Measurements from ENCODE around the gene CNKSR1.

The CNKSR1 gene

GRCh38 chr1:26177182-26177684, at the start of gene CNKSR1:
Gene CNKSR1, plus strand, starts transcription at chr1:26177491. Its CDS starts 57 bp downstream, at chr1:26177548.
- no peak within 1 kb of the TSS for H3K9ac ChIP-seq (ENCODE audit: low read length)
- H3K4me3 ChIP-seq (ENCODE audit: low read depth, low read length, poor library complexity, severe bottlenecking) = no peak within 1 kb of the TSS
- H3K27me3 ChIP-seq (ENCODE audit: insufficient read depth, low read length) = no peaks in the 10 kb centered on the region
- H4K20me1 ChIP-seq (ENCODE audit: insufficient read depth, low read length) = no peaks in the 10 kb centered on the region
- no peaks in the 10 kb centered on the region for H3F3A ChIP-seq (ENCODE audit: insufficient read depth, low read length)
- peaks cover 6% of the 10 kb centered on the region for H3K4me1 ChIP-seq (ENCODE audit: insufficient read depth, low read length, severe bottlenecking)
- H3K79me2 ChIP-seq (ENCODE audit: insufficient read depth, low read length) = no peaks in the 10 kb centered on the region
- no peak within 1 kb of the TSS for H2AFZ ChIP-seq (ENCODE audit: low read length)
- no peaks in the 10 kb centered on the region for H3K9me2 ChIP-seq (ENCODE audit: low read depth, low read length)
- H3K36me3 ChIP-seq (ENCODE audit: insufficient read depth, low read length) = no peaks in the 10 kb centered on the region
- TF ChIP-seq, protein P1, sequence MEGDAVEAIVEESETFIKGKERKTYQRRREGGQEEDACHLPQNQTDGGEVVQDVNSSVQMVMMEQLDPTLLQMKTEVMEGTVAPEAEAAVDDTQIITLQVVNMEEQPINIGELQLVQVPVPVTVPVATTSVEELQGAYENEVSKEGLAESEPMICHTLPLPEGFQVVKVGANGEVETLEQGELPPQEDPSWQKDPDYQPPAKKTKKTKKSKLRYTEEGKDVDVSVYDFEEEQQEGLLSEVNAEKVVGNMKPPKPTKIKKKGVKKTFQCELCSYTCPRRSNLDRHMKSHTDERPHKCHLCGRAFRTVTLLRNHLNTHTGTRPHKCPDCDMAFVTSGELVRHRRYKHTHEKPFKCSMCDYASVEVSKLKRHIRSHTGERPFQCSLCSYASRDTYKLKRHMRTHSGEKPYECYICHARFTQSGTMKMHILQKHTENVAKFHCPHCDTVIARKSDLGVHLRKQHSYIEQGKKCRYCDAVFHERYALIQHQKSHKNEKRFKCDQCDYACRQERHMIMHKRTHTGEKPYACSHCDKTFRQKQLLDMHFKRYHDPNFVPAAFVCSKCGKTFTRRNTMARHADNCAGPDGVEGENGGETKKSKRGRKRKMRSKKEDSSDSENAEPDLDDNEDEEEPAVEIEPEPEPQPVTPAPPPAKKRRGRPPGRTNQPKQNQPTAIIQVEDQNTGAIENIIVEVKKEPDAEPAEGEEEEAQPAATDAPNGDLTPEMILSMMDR (IDR thresholded peaks at IDR 0.05; ENCODE audit: low read length) = no peak
- no peak for TF ChIP-seq EZH2 (IDR thresholded peaks at IDR 0.05; ENCODE audit: borderline replicate concordance, low read length)
- H3K9me3 ChIP-seq (ENCODE audit: low read length) = no peaks in the 10 kb centered on the region
- no peak within 1 kb of the TSS for H3K27ac ChIP-seq (ENCODE audit: low read depth, low read length, poor library complexity, severe bottlenecking)
- H3K4me2 ChIP-seq (ENCODE audit: low read length) = no peak within 1 kb of the TSS

DNA sequence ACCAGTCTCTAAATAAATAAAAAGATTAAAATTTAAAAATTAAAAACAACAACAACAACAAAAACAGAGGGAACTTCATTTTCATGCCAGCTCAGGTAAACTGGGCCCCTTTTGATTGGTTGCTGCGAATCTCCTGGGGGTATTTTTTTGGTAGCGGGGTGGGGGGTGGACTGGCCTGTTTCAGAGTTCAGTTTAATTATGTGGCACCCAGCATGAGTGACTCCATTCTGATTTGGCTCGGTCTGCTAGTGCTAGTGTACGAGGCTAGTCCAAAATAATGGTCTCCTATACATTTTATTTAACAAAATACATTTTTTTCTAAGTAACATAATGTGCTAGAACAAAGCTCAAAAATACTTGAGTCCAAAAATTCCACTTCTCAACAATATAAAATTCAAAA, 47.5 kb upstream of the CNKSR1 start:
- Histone ChIP-seq H3K4me3 (ENCODE audit: low read depth, low read length, poor library complexity, severe bottlenecking) (no peak overlapping the region), H2AFZ (ENCODE audit: low read length) (no peak overlapping the region), H3K4me2 (ENCODE audit: low read length) (no peak overlapping the region), H3K9ac (ENCODE audit: low read length) (no peak overlapping the region), H3K9me3 (ENCODE audit: low read length) (no peaks in the 10 kb centered on the region), H3F3A (ENCODE audit: insufficient read depth, low read length) (no peaks in the 10 kb centered on the region), H3K27me3 (ENCODE audit: insufficient read depth, low read length) (no peaks in the 10 kb centered on the region), H3K36me3 (ENCODE audit: insufficient read depth, low read length) (no peaks in the 10 kb centered on the region; the same call in 1 of the 2 replicates), H3K9me2 (ENCODE audit: low read depth, low read length) (no peaks in the 10 kb centered on the region), H3K27ac (ENCODE audit: low read depth, low read length, poor library complexity, severe bottlenecking) (no peak overlapping the region), H3K79me2 (ENCODE audit: insufficient read depth, low read length) (no peaks in the 10 kb centered on the region), H3K4me1 (ENCODE audit: insufficient read depth, low read length, severe bottlenecking) (peaks cover 22% of the 10 kb centered on the region), H4K20me1 (ENCODE audit: insufficient read depth, low read length) (no peaks in the 10 kb centered on the region)
- TF ChIP-seq, protein P1 (IDR thresholded peaks at IDR 0.05; ENCODE audit: low read length) = no peak
- no peak for TF ChIP-seq EZH2 (IDR thresholded peaks at IDR 0.05; ENCODE audit: borderline replicate concordance, low read length)

DNA sequence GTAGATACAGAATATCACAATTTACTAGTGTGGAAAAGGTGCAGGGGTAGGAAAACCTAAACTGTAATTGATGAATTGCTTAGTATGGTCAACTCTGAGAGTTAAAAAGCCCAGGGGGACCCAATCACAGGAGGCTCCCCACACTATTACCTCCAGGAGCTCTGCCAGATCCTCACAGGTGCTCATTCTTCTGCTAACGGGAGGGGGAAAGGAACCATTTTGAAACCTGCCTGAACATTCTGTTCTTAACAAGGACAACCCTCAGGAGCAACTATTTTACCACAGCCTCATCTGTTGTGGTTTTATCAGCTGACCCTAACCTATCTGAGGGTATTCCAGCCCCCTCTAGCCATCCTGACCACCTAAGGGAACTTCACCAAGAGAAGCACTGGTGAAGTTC, 46.6 kb upstream of the CNKSR1 start:
- peaks cover 5% of the 10 kb centered on the region; the same call in 1 of the 2 replicates for H3K9me3 ChIP-seq (ENCODE audit: low read length)
- no peak overlapping the region for H3K4me2 ChIP-seq (ENCODE audit: low read length)
- no peaks in the 10 kb centered on the region for H3F3A ChIP-seq (ENCODE audit: insufficient read depth, low read length)
- H3K79me2 ChIP-seq (ENCODE audit: insufficient read depth, low read length) = no peaks in the 10 kb centered on the region
- no peaks in the 10 kb centered on the region for H4K20me1 ChIP-seq (ENCODE audit: insufficient read depth, low read length)
- H3K4me1 ChIP-seq (ENCODE audit: insufficient read depth, low read length, severe bottlenecking) = peaks cover 14% of the 10 kb centered on the region
- no peak overlapping the region for H2AFZ ChIP-seq (ENCODE audit: low read length)
- H3K9me2 ChIP-seq (ENCODE audit: low read depth, low read length) = no peaks in the 10 kb centered on the region
- no peaks in the 10 kb centered on the region; the same call in 1 of the 2 replicates for H3K36me3 ChIP-seq (ENCODE audit: insufficient read depth, low read length)
- H3K27ac ChIP-seq (ENCODE audit: low read depth, low read length, poor library complexity, severe bottlenecking) = no peak overlapping the region
- H3K27me3 ChIP-seq (ENCODE audit: insufficient read depth, low read length) = no peaks in the 10 kb centered on the region
- H3K4me3 ChIP-seq (ENCODE audit: low read depth, low read length, poor library complexity, severe bottlenecking) = no peak overlapping the region
- TF ChIP-seq EZH2 (IDR thresholded peaks at IDR 0.05; ENCODE audit: borderline replicate concordance, low read length) = no peak
- TF ChIP-seq, protein P1 (IDR thresholded peaks at IDR 0.05; ENCODE audit: low read length) = no peak
- no peak overlapping the region for H3K9ac ChIP-seq (ENCODE audit: low read length)
